DOHH2 (cell line): Measurements from ENCODE around the gene SMTN.
"Not testable (repeated sequence)": the region's sequence is repeated elsewhere in the genome, so short reads cannot be mapped to it uniquely, and the experiment has no call there.

Experiments used
- H3F3A ChIP-seq: fragments of 200-600 bp; sonication (generic), shearing (Covaris generic); 2 replicates; pipeline ENCODE4 v1.6.0; 2016; ENCODE audit warnings: antibody characterized with exemption, mild to moderate bottlenecking; ENCODE audit not compliant: control insufficient read depth, insufficient read depth
- H3K27ac ChIP-seq: fragments of 200-600 bp; sonication (generic); 2 replicates; pipeline ENCODE4 v1.5.1; 2014; ENCODE audit warnings: low read depth, mild to moderate bottlenecking, low read length, moderate library complexity
- H3K27me3 ChIP-seq: fragments of 200-600 bp; sonication (generic); 2 replicates; pipeline ENCODE4 v1.6.1; 2014; ENCODE audit warnings: mild to moderate bottlenecking, low read length, mixed read lengths; ENCODE audit not compliant: control insufficient read depth
- H3K36me3 ChIP-seq: fragments of 200-600 bp; sonication (generic); 2 replicates; pipeline ENCODE4 v1.6.1; 2014; ENCODE audit warnings: mild to moderate bottlenecking, low read length, moderate library complexity, mixed read lengths; ENCODE audit not compliant: control insufficient read depth
- H3K4me1 ChIP-seq: fragments of 200-600 bp; sonication (generic); 2 replicates; pipeline ENCODE4 v1.6.1; 2014; ENCODE audit warnings: mild to moderate bottlenecking, low read length, mixed read lengths; ENCODE audit not compliant: control insufficient read depth
- H3K4me2 ChIP-seq: fragments of 200-600 bp; sonication (generic); 2 replicates; pipeline ENCODE4 v1.6.0; 2014; ENCODE audit warnings: mild to moderate bottlenecking, low read length, moderate library complexity
- H3K4me3 ChIP-seq: fragments of 200-600 bp; sonication (generic); 2 replicates; pipeline ENCODE4 v1.5.1; 2014; ENCODE audit warnings: mild to moderate bottlenecking, low read length, mixed read lengths
- H3K79me2 ChIP-seq: fragments of 200-600 bp; sonication (generic); 2 replicates; pipeline ENCODE4 v1.6.1; 2014; ENCODE audit warnings: mild to moderate bottlenecking, low read length, mixed read lengths; ENCODE audit not compliant: control insufficient read depth
- H3K9me2 ChIP-seq: fragments of 200-600 bp; sonication (generic); replicated peaks from 2 replicates; pipeline ENCODE4 v1.6.1; 2014; ENCODE audit warnings: mild to moderate bottlenecking, low read length, mixed read lengths; ENCODE audit not compliant: control insufficient read depth
- H3K9me3 ChIP-seq: fragments of 200-600 bp; sonication (generic); 2 replicates; pipeline ENCODE4 v1.6.1; 2014; ENCODE audit warnings: antibody characterized with exemption, low read length, mixed read lengths; ENCODE audit not compliant: control insufficient read depth, insufficient read depth
- H4K20me1 ChIP-seq: fragments of 200-600 bp; sonication (generic); 2 replicates; pipeline ENCODE4 v1.6.0; 2014; ENCODE audit warnings: low read depth, mild to moderate bottlenecking, antibody characterized with exemption, low read length, moderate library complexity; ENCODE audit not compliant: control insufficient read depth, insufficient read depth
- EZH2phosphoT487 ChIP-seq: fragments of 200-600 bp; sonication (generic); IDR thresholded peaks from 2 replicates; pipeline ENCODE4 v1.6.1; 2017; ENCODE audit warnings: borderline replicate concordance, mild to moderate bottlenecking, antibody characterized with exemption, low read length, moderate library complexity, mixed read lengths
- TF ChIP-seq, protein P1 (sequence below): fragments of 200-600 bp; sonication (generic); IDR thresholded peaks from one replicate; pipeline ENCODE4 v1.5.1; 2014; ENCODE audit warnings: antibody characterized with exemption, mild to moderate bottlenecking, low read depth, low read length; ENCODE audit not compliant: poor library complexity, severe bottlenecking

SMTN gene

DNA sequence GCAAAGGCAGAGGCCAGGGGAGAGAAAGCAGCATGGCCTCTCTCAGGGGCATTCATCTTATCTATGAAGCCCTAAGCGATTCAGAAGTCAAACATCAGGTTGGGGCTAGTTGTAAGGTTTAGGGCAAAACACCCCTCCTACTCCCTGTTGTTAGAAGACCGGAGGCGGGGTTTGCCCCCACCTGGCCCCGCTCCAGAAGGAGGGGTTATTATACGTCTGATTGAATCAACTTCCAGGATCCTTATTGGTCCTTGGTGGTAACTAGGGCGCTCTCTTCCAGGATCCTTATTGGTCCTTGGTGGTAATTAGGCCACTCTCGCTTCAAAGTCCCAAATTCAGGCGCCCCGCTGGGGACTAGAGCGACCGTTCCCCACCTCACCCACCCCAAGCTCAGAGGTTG, 12.1 kb upstream of the SMTN start:
- no peak for TF ChIP-seq EZH2phosphoT487
- TF ChIP-seq, protein P1, sequence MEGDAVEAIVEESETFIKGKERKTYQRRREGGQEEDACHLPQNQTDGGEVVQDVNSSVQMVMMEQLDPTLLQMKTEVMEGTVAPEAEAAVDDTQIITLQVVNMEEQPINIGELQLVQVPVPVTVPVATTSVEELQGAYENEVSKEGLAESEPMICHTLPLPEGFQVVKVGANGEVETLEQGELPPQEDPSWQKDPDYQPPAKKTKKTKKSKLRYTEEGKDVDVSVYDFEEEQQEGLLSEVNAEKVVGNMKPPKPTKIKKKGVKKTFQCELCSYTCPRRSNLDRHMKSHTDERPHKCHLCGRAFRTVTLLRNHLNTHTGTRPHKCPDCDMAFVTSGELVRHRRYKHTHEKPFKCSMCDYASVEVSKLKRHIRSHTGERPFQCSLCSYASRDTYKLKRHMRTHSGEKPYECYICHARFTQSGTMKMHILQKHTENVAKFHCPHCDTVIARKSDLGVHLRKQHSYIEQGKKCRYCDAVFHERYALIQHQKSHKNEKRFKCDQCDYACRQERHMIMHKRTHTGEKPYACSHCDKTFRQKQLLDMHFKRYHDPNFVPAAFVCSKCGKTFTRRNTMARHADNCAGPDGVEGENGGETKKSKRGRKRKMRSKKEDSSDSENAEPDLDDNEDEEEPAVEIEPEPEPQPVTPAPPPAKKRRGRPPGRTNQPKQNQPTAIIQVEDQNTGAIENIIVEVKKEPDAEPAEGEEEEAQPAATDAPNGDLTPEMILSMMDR = no peak
- H4K20me1 ChIP-seq = no peaks in the 10 kb centered on the region
- no peaks in the 10 kb centered on the region for H3K79me2 ChIP-seq
- no peak overlapping the region for H3K4me3 ChIP-seq
- H3K27ac ChIP-seq = no peak overlapping the region
- no peaks in the 10 kb centered on the region for H3K9me2 ChIP-seq
- H3K4me2 ChIP-seq = no peak overlapping the region
- peaks cover 3% of the 10 kb centered on the region for H3K4me1 ChIP-seq
- no peaks in the 10 kb centered on the region for H3K27me3 ChIP-seq
- H3K36me3 ChIP-seq = no peaks in the 10 kb centered on the region
- no peaks in the 10 kb centered on the region for H3F3A ChIP-seq
- no peaks in the 10 kb centered on the region for H3K9me3 ChIP-seq

DNA sequence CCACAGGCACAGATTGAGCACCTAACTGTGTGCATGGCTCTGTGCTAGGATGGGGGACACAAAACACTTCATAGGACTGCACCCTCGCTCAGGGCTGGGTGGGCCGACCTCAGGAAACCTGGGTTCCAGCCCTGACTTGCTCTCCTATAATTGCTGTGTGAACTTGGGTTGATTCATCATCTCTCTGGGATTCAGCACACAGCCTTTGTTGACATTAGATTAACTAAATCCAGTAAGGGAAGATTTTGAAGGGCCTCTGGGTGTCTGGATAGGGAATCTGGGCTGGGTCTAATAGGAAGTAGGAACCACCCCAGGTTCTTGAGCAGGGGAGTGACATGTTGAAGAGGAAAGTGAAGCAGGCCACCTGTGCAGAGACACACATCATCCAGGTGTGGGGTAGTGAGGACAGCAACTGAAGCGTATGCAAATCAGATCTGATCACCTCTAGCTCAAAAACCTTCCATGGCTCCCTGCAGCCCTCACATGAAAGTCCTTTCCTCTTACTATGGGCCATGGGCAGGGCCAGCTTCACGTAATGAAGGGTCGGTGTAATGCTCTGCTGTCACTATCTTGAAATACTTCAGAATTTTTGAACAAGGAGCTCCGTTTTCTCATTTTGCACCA, 11.3 kb upstream of the SMTN start:
- not testable (repeated sequence) for H3K27me3 ChIP-seq, H3K9me3 ChIP-seq, H3K4me3 ChIP-seq, H3F3A ChIP-seq, H3K4me1 ChIP-seq, H4K20me1 ChIP-seq, H3K36me3 ChIP-seq, H3K27ac ChIP-seq, H3K4me2 ChIP-seq, H3K9me2 ChIP-seq, H3K79me2 ChIP-seq

DNA sequence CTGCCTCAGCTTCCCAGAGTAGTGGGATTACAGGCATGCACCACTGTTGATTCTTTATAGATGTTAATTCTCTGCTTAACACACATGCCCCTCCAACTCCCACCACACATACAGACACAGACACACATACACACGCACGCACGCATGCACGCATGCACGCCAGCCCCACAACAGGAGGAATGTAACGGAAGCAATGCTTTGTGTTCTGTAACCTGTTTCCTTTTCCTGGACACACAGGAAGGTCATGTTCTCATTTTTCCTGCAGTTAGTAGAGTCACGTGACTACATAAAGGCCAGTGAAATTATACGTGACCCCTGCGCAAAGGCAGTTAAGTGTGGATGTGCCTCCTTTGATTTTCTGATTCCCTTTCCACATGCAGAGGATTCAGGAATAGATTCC, 8.0 kb upstream of the SMTN start:
- H3K9me3 ChIP-seq = not testable (repeated sequence)

DNA sequence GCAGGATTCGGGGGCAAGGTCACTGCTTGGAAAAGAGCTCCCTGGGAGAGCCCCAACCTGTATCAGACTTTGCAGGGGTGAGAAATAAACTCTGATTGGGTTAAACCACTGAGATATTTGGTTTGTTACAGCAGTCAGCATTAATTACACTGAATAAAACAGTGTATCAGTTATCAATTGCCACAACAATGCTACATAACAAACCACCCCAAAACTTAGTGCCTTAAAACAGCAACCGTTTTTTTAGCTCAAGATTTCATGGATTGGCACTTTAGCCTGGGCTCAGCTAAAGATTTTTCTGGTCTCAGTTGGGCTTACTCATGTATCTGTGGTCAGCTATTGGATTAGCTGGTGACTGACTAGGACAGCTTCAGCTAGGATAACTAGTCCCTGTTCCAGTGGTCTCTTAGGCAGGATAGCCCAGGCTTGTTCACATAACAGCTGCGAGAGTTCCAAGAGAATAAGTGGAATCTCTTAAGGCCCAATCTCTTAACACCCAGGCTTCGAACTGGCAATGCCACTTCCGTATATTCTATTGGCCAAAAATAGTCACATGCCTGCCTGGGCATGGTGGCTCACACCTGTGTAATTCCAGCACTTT, 7.5 kb upstream of the SMTN start:
- not testable (repeated sequence) for H3K36me3 ChIP-seq, H3K4me3 ChIP-seq, H3K9me3 ChIP-seq, H3K27me3 ChIP-seq, H4K20me1 ChIP-seq, H3F3A ChIP-seq, H3K9me2 ChIP-seq, H3K27ac ChIP-seq, H3K79me2 ChIP-seq, H3K4me2 ChIP-seq, H3K4me1 ChIP-seq

More for the DNA sequence above, 8.0 kb upstream of the SMTN start:
- H3K9me2 ChIP-seq, H3K36me3 ChIP-seq, H3K4me3 ChIP-seq, H3K79me2 ChIP-seq, H3K4me2 ChIP-seq, H3F3A ChIP-seq, H3K27me3 ChIP-seq, H4K20me1 ChIP-seq, H3K27ac ChIP-seq, H3K4me1 ChIP-seq: not testable (repeated sequence)

DNA sequence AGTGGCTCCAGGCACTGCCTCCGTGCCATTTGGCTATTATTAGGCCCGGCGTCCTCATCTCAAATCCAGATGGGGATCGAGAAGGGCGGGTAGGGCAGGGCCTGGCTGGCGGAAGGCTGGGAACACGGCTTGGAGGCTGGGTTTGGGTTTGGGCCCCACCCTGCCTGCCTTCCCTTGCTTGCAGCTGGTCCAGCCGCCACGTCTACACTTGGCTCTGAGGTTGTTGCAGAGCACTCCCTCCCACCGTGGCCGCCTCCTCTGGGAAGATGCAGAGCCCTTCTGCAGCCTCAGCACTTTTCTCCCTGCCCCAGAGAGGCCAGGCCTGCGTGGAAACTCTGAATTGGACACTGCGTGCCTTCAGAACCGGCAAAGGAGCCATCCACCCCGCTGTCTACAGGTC, 5.2 kb upstream of the SMTN start:
- H4K20me1 ChIP-seq = no peaks in the 10 kb centered on the region
- H3K4me1 ChIP-seq = peaks cover 15% of the 10 kb centered on the region
- H3K9me2 ChIP-seq = no peaks in the 10 kb centered on the region
- no peak overlapping the region for H3K4me2 ChIP-seq
- no peak overlapping the region for H3K4me3 ChIP-seq
- TF ChIP-seq, protein P1 = no peak
- no peak for TF ChIP-seq EZH2phosphoT487
- no peaks in the 10 kb centered on the region for H3K27me3 ChIP-seq
- no peak overlapping the region for H3K27ac ChIP-seq
- no peaks in the 10 kb centered on the region for H3K9me3 ChIP-seq
- H3F3A ChIP-seq = no peaks in the 10 kb centered on the region
- no peaks in the 10 kb centered on the region for H3K36me3 ChIP-seq
- H3K79me2 ChIP-seq = no peaks in the 10 kb centered on the region
